SK-N-SH treated with all-trans-retinoic acid at 6 μM for 48 hours (cell line): ENCODE measurements around the gene SEMA4D.

Experiments used
- ATAC-seq: fragments of 200-7000 bp; cut with Tn5 transposase; 3 replicates; pipeline ENCODE4 v1.9.1; 2020; ENCODE audit warnings: mild to moderate bottlenecking, moderate library complexity
- ARNTL ChIP-seq: fragments of 450-650 bp; formaldehyde crosslinking; IDR thresholded peaks from 2 replicates; pipeline ENCODE4 v1.5.0; 2020; ENCODE audit warnings: low read depth, mild to moderate bottlenecking, moderate library complexity, borderline replicate concordance
- BACH2 ChIP-seq: fragments of 250-450 bp; sonication (Bioruptor Pico); IDR thresholded peaks from 2 replicates; pipeline ENCODE4 v1.9.0; 2021; ENCODE audit warnings: mild to moderate bottlenecking, borderline replicate concordance
- CSDC2 ChIP-seq: fragments of 250-450 bp; sonication (Bioruptor Pico); IDR thresholded peaks from 2 replicates; pipeline ENCODE4 v1.5.0; 2020; ENCODE audit warnings: mild to moderate bottlenecking, moderate library complexity
- ESRRG ChIP-seq: fragments of 250-450 bp; sonication (Bioruptor Pico); IDR thresholded peaks from 2 replicates; pipeline ENCODE4 v1.6.1; 2021; ENCODE audit warnings: mild to moderate bottlenecking
- GLIS3 ChIP-seq: fragments of 250-450 bp; sonication (Bioruptor Pico); IDR thresholded peaks from 2 replicates; pipeline ENCODE4 v1.5.0; 2020; ENCODE audit warnings: mild to moderate bottlenecking, moderate library complexity
- ISL1 ChIP-seq: fragments of 250-450 bp; sonication (Bioruptor Pico); IDR thresholded peaks from 2 replicates; pipeline ENCODE4 v2.1.2; 2022; ENCODE audit warnings: mild to moderate bottlenecking, moderate library complexity
- PPARA ChIP-seq: fragments of 250-450 bp; sonication (Bioruptor Pico); IDR thresholded peaks from 2 replicates; pipeline ENCODE4 v1.5.0; 2020; ENCODE audit warnings: mild to moderate bottlenecking, borderline replicate concordance
- RARB ChIP-seq: fragments of 250-450 bp; sonication (Bioruptor Pico); IDR thresholded peaks from 2 replicates; pipeline ENCODE4 v1.8.0; 2021; ENCODE audit warnings: mild to moderate bottlenecking, moderate library complexity
- SNAI2 ChIP-seq: fragments of 250-450 bp; sonication (Bioruptor Pico); IDR thresholded peaks from 2 replicates; pipeline ENCODE4 v1.5.0; 2020; ENCODE audit warnings: mild to moderate bottlenecking, moderate library complexity
- TCF4 ChIP-seq: fragments of 250-450 bp; sonication (Bioruptor Pico); IDR thresholded peaks from 2 replicates; pipeline ENCODE4 v1.8.0; 2021; ENCODE audit warnings: mild to moderate bottlenecking, moderate library complexity, borderline replicate concordance
- TOX ChIP-seq: fragments of 250-450 bp; sonication (Bioruptor Pico); IDR thresholded peaks from 2 replicates; pipeline ENCODE4 v1.8.0; 2021; ENCODE audit warnings: mild to moderate bottlenecking, moderate library complexity, borderline replicate concordance
- ZC3H10 ChIP-seq: fragments of 250-450 bp; sonication (Bioruptor Pico); IDR thresholded peaks from 2 replicates; pipeline ENCODE4 v1.5.1; 2021; ENCODE audit warnings: mild to moderate bottlenecking, moderate library complexity
- ZFP30 ChIP-seq: fragments of 450-650 bp; formaldehyde crosslinking; IDR thresholded peaks from 2 replicates; pipeline ENCODE4 v1.5.0; 2022; ENCODE audit warnings: mild to moderate bottlenecking, moderate library complexity
- ZNF565 ChIP-seq: fragments of 450-650 bp; formaldehyde crosslinking; conservative IDR thresholded peaks from 2 replicates; pipeline ENCODE4 v1.5.0; 2020; ENCODE audit warnings: low read depth, mild to moderate bottlenecking, moderate library complexity
- ZNF70 ChIP-seq: fragments of 450-650 bp; formaldehyde crosslinking; IDR thresholded peaks from 2 replicates; pipeline ENCODE4 v1.5.0; 2020; ENCODE audit warnings: mild to moderate bottlenecking, moderate library complexity
- ZNF8 ChIP-seq: fragments of 450-650 bp; formaldehyde crosslinking; IDR thresholded peaks from 2 replicates; pipeline ENCODE4 v1.5.0; 2020; ENCODE audit warnings: mild to moderate bottlenecking, moderate library complexity
- TF ChIP-seq, protein P1 (sequence below): fragments of 250-450 bp; sonication (Bioruptor Pico); IDR thresholded peaks from 2 replicates; pipeline ENCODE4 v1.5.1; 2020; ENCODE audit warnings: low read depth, mild to moderate bottlenecking, moderate library complexity
- TF ChIP-seq, protein P2 (sequence below): fragments of 250-450 bp; sonication (Bioruptor Pico); IDR thresholded peaks from 2 replicates; pipeline ENCODE4 v1.8.0; 2021; ENCODE audit warnings: low read depth, mild to moderate bottlenecking, moderate library complexity, borderline replicate concordance
- TF ChIP-seq, protein P3 (sequence below): fragments of 250-450 bp; sonication (Bioruptor Pico); IDR thresholded peaks from 2 replicates; pipeline ENCODE4 v1.5.1; 2021; ENCODE audit warnings: mild to moderate bottlenecking, moderate library complexity
- TF ChIP-seq, protein P4 (sequence below): fragments of 250-450 bp; sonication (Bioruptor Pico); IDR thresholded peaks from 2 replicates; pipeline ENCODE4 v1.5.0; 2020; ENCODE audit warnings: mild to moderate bottlenecking, moderate library complexity
- TF ChIP-seq, protein P5 (sequence below): fragments of 250-450 bp; sonication (Bioruptor Pico); IDR thresholded peaks from 2 replicates; pipeline ENCODE4 v1.8.0; 2020; ENCODE audit warnings: mild to moderate bottlenecking, moderate library complexity, borderline replicate concordance

SEMA4D gene

DNA sequence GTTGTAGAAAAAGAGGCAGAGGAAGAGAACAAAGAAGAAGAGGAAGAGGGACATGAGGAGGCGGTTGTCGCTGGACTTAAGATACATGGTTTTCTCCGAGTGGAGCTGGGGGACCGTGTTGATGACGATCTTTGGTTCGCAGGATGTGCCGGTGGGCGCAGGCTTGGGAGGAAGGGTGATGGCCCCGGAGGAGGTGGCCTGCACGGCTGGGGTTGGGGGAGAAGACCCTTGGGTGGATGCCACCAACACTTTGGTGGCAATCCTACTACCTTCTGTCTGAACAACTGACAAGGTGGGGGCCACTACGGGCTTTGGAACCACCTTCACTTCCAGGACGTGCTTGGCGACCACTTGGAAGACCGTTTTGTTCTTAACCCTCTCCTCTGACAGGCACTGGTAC, 118.9 kb downstream of the SEMA4D start (continued):
- TF ChIP-seq, protein P1, sequence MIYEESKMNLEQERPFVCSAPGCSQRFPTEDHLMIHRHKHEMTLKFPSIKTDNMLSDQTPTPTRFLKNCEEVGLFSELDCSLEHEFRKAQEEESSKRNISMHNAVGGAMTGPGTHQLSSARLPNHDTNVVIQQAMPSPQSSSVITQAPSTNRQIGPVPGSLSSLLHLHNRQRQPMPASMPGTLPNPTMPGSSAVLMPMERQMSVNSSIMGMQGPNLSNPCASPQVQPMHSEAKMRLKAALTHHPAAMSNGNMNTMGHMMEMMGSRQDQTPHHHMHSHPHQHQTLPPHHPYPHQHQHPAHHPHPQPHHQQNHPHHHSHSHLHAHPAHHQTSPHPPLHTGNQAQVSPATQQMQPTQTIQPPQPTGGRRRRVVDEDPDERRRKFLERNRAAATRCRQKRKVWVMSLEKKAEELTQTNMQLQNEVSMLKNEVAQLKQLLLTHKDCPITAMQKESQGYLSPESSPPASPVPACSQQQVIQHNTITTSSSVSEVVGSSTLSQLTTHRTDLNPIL = no peak
- TF ChIP-seq ARNTL (no peak), ZNF565 (CRISPR knock-in tag) (no peak), ESRRG (CRISPR knock-in tag) (no peak)
- TF ChIP-seq, protein P2, sequence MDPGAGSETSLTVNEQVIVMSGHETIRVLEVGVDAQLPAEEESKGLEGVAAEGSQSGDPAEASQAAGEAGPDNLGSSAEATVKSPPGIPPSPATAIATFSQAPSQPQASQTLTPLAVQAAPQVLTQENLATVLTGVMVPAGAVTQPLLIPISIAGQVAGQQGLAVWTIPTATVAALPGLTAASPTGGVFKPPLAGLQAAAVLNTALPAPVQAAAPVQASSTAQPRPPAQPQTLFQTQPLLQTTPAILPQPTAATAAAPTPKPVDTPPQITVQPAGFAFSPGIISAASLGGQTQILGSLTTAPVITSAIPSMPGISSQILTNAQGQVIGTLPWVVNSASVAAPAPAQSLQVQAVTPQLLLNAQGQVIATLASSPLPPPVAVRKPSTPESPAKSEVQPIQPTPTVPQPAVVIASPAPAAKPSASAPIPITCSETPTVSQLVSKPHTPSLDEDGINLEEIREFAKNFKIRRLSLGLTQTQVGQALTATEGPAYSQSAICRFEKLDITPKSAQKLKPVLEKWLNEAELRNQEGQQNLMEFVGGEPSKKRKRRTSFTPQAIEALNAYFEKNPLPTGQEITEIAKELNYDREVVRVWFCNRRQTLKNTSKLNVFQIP = no peak
- TF ChIP-seq, all 23 proteins: peak for 0

DNA sequence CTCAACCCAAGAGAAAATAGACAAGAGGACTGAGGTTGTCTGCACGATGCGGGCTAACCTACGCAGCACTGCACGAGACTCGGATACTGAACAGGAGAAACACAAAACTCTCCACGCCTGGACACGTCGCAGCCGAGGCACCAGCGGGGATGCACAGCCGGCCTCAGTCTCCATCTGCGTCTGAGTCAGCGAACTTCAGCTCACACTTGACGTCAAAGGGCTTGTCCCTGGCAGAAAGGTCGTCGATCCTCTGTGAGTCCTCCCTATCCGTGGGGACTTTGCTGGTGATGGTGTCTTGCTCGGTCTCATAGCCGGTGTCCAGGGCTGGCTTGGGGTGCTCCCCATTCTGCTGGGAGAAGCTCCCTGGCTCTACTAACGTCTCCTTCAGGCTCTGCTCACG, 119.4 kb downstream of the SEMA4D start:
- no peak for TF ChIP-seq SNAI2 (CRISPR knock-in tag)
- TF ChIP-seq, protein P3, sequence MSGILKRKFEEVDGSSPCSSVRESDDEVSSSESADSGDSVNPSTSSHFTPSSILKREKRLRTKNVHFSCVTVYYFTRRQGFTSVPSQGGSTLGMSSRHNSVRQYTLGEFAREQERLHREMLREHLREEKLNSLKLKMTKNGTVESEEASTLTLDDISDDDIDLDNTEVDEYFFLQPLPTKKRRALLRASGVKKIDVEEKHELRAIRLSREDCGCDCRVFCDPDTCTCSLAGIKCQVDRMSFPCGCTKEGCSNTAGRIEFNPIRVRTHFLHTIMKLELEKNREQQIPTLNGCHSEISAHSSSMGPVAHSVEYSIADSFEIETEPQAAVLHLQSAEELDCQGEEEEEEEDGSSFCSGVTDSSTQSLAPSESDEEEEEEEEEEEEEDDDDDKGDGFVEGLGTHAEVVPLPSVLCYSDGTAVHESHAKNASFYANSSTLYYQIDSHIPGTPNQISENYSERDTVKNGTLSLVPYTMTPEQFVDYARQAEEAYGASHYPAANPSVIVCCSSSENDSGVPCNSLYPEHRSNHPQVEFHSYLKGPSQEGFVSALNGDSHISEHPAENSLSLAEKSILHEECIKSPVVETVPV (CRISPR knock-in tag) = no peak
- TF ChIP-seq GLIS3 = no peak
- TF ChIP-seq PPARA = no peak
- TF ChIP-seq, protein P4, sequence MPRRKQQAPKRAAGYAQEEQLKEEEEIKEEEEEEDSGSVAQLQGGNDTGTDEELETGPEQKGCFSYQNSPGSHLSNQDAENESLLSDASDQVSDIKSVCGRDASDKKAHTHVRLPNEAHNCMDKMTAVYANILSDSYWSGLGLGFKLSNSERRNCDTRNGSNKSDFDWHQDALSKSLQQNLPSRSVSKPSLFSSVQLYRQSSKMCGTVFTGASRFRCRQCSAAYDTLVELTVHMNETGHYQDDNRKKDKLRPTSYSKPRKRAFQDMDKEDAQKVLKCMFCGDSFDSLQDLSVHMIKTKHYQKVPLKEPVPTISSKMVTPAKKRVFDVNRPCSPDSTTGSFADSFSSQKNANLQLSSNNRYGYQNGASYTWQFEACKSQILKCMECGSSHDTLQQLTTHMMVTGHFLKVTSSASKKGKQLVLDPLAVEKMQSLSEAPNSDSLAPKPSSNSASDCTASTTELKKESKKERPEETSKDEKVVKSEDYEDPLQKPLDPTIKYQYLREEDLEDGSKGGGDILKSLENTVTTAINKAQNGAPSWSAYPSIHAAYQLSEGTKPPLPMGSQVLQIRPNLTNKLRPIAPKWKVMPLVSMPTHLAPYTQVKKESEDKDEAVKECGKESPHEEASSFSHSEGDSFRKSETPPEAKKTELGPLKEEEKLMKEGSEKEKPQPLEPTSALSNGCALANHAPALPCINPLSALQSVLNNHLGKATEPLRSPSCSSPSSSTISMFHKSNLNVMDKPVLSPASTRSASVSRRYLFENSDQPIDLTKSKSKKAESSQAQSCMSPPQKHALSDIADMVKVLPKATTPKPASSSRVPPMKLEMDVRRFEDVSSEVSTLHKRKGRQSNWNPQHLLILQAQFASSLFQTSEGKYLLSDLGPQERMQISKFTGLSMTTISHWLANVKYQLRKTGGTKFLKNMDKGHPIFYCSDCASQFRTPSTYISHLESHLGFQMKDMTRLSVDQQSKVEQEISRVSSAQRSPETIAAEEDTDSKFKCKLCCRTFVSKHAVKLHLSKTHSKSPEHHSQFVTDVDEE (CRISPR knock-in tag) = no peak
- no peak for TF ChIP-seq ARNTL
- TF ChIP-seq ESRRG (CRISPR knock-in tag) = no peak
- no peak for TF ChIP-seq TOX
- TF ChIP-seq TCF4 = no peak
- TF ChIP-seq ZNF70 = no peak
- TF ChIP-seq, protein P5, sequence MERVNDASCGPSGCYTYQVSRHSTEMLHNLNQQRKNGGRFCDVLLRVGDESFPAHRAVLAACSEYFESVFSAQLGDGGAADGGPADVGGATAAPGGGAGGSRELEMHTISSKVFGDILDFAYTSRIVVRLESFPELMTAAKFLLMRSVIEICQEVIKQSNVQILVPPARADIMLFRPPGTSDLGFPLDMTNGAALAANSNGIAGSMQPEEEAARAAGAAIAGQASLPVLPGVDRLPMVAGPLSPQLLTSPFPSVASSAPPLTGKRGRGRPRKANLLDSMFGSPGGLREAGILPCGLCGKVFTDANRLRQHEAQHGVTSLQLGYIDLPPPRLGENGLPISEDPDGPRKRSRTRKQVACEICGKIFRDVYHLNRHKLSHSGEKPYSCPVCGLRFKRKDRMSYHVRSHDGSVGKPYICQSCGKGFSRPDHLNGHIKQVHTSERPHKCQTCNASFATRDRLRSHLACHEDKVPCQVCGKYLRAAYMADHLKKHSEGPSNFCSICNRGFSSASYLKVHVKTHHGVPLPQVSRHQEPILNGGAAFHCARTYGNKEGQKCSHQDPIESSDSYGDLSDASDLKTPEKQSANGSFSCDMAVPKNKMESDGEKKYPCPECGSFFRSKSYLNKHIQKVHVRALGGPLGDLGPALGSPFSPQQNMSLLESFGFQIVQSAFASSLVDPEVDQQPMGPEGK (CRISPR knock-in tag) = no peak
- TF ChIP-seq CSDC2 (CRISPR knock-in tag) = no peak
- no peak for TF ChIP-seq ISL1 (CRISPR knock-in tag)
- no peak for TF ChIP-seq RARB
- no peak for ATAC-seq

DNA sequence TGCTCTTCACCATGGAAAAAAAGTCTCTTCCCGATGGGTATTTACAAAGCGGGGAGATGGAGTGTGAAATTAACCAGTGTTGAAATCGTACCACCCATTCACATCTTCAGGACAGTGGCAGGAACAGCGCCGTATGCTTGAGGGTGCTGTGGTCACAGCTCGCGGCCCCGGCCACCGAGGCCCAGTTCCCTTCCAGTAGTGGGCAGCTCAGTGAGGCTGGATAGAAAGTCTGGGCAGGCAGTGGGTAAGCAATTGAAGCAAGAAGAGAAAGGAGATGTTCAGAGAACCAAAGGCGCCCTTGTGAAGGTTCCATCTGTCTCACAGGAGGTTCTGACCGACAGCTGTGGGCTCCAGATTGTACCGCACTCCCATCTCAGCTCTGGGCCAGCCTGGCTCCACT, 120.5 kb downstream of the SEMA4D start:
- ATAC-seq = no peak
- TF ChIP-seq ZNF70 = no peak
- TF ChIP-seq ZC3H10 (CRISPR knock-in tag) = no peak
- no peak for TF ChIP-seq SNAI2 (CRISPR knock-in tag)
- TF ChIP-seq ZNF8 (CRISPR knock-in tag) = no peak
- no peak for TF ChIP-seq ZFP30 (CRISPR knock-in tag)
- no peak for TF ChIP-seq CSDC2 (CRISPR knock-in tag)

DNA sequence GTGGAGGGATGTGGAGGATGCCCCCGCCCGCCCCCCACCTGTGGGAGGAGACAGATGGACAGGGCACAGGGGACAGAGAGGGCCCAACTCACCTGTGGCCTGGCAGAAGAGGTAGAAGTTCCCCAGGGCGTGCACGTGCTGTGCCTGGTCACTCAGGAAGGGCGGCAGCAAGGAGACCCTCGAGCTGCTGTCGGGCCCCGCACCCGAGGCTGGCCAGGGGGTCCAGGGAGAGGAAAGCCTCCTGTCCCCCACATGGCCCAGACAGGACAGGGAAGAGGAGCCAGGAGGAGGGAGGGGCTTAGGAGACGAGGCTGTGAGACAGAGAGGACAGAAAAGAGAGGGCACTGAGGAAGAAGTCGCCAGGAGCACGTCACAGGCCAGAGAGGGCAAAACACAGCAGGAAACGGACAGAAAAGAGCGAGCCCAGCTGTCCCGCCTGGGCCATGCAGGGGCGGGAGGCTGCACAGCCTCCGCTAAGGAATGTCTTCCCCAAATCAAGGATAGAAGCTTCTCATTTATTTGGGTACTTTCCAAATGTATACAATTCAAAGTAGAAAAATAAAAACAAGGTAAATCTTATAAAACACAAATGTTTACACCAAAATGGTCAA, 121.1 kb downstream of the SEMA4D start:
- ATAC-seq = no peak

More for the DNA sequence above, 121.1 kb downstream of the SEMA4D start:
- TF ChIP-seq ZNF8 (CRISPR knock-in tag) (no peak), BACH2 (CRISPR knock-in tag) (no peak), ISL1 (CRISPR knock-in tag) (no peak), TCF4 (no peak), ESRRG (CRISPR knock-in tag) (no peak), CSDC2 (CRISPR knock-in tag) (no peak)
- TF ChIP-seq, protein P5 (CRISPR knock-in tag) = no peak
